GM12878 (cell line): ENCODE data around the gene OXA1L. TPM values are rescaled to one million over a fixed set of nuclear protein-coding genes. Genes with fewer than 3 reads are reported as not detected.

Experiments used
- ATAC-seq: fragments of 200-7000 bp; cut with Tn5 transposase; 3 replicates; pipeline ENCODE4 v1.9.1; 2020; ENCODE audit warnings: mild to moderate bottlenecking, moderate library complexity
- BruUV-seq: library from RNA; stranded (reverse); fragments of 400-500 nt; replicated peaks from 2 replicates; lab custom pipeline; 2021; lab: Mats Ljungman, UMichigan
- CTCF ChIA-PET: fragments of 300-600 bp; sonication (Branson Sonifier 250); formaldehyde crosslinking; extraction: SDS; loops from one replicate; lab custom pipeline; 2021; ENCODE audit warnings: inconsistent platforms; lab: Yijun Ruan, JAX
- POLR2A ChIA-PET: fragments of 350-600 bp; formaldehyde crosslinking; extraction: SDS; loops from one replicate; lab custom pipeline; 2021; ENCODE audit warnings: inconsistent platforms; lab: Charles Lee
- RAD21 ChIA-PET: fragments of 300-600 bp; sonication (Branson Sonifier 250); formaldehyde crosslinking; loops from one replicate; lab custom pipeline; 2023; ENCODE audit warnings: antibody characterized with exemption; ENCODE audit not compliant: unreplicated experiment; lab: Charles Lee
- SMC1A ChIA-PET: fragments of 300-600 bp; sonication (Branson Sonifier 250); formaldehyde crosslinking; loops from one replicate; lab custom pipeline; 2023; ENCODE audit not compliant: unreplicated experiment, uncharacterized antibody; lab: Charles Lee
- DNase-seq: peaks from one replicate; pipeline ENCODE4 v3.0.0-alpha.2; 2011; ENCODE audit warnings: low read depth, low spot score
- FAIRE-seq: peaks from 3 replicates; lab custom pipeline; 2011; peaks lifted over from hg19 to GRCh38; lab: Jason Lieb, UNC
- H2AFZ ChIP-seq: 2 replicates; pipeline ENCODE4 v1.6.0; 2011; ENCODE audit warnings: low read depth, low read length, control low read depth; ENCODE audit not compliant: control insufficient read depth
- H3K27ac ChIP-seq: 2 replicates; pipeline ENCODE4 v1.5.1; 2011; ENCODE audit warnings: control low read depth; ENCODE audit not compliant: control insufficient read depth, insufficient read depth
- H3K27me3 ChIP-seq, 2 experiments: replicated peaks in 1 of 2; 2 replicates each; pipeline versions ENCODE4 v1.6.0 to v1.6.1; 2011; ENCODE audit warnings: low read length in 1 of 2; ENCODE audit not compliant: control insufficient read depth in 2 of 2, insufficient read depth in 2 of 2
- H3K36me3 ChIP-seq, 2 experiments: 2 replicates each; pipeline ENCODE4 v1.5.1; 2011; ENCODE audit warnings: low read length in 1 of 2; ENCODE audit not compliant: control insufficient read depth in 2 of 2, insufficient read depth in 2 of 2
- H3K4me1 ChIP-seq: 2 replicates; pipeline ENCODE4 v1.6.1; 2011; ENCODE audit warnings: mild to moderate bottlenecking, low read length, moderate library complexity, mixed read lengths; ENCODE audit not compliant: control insufficient read depth, insufficient read depth
- H3K4me2 ChIP-seq: 2 replicates; pipeline ENCODE4 v1.6.0; 2011; ENCODE audit warnings: control low read depth; ENCODE audit not compliant: control insufficient read depth, insufficient read depth
- H3K4me3 ChIP-seq: fragments of 200-600 bp; sonication (generic); 2 replicates; pipeline ENCODE4 v1.5.1; 2016
- H3K79me2 ChIP-seq: 2 replicates; pipeline ENCODE4 v1.6.0; 2011; ENCODE audit warnings: low read length; ENCODE audit not compliant: control insufficient read depth, insufficient read depth
- H3K9ac ChIP-seq: 2 replicates; pipeline ENCODE4 v1.8.0; 2011; ENCODE audit warnings: low read length, control low read depth, mixed read lengths; ENCODE audit not compliant: control insufficient read depth, insufficient read depth
- H3K9me3 ChIP-seq: replicated peaks from 3 replicates; pipeline ENCODE4 v1.5.1; 2011; ENCODE audit warnings: mild to moderate bottlenecking, low read length; ENCODE audit not compliant: control insufficient read depth, insufficient read depth
- H4K20me1 ChIP-seq: 2 replicates; pipeline ENCODE4 v1.6.0; 2011; ENCODE audit not compliant: control insufficient read depth, insufficient read depth
- CHD1 ChIP-seq: IDR thresholded peaks from 2 replicates; pipeline ENCODE4 v1.6.1; 2012; ENCODE audit warnings: low read depth, low read length, improper control_type of control experiment
- E4F1 ChIP-seq: fragments of 450-650 bp; IDR thresholded peaks from 2 replicates; pipeline ENCODE4 v1.6.1; 2018; ENCODE audit warnings: borderline replicate concordance, mild to moderate bottlenecking; ENCODE audit not compliant: partially characterized antibody
- HCFC1 ChIP-seq: fragments of 150-350 bp; IDR thresholded peaks from 2 replicates; pipeline ENCODE4 v1.6.1; 2014; ENCODE audit warnings: low read length
- KAT2A ChIP-seq: conservative IDR thresholded peaks from 2 replicates; pipeline ENCODE4 v1.6.1; 2011; ENCODE audit warnings: low read depth, low read length; ENCODE audit not compliant: control insufficient read depth
- MLLT1 ChIP-seq: fragments of 450-650 bp; IDR thresholded peaks from 2 replicates; pipeline ENCODE4 v1.6.1; 2016; ENCODE audit warnings: mild to moderate bottlenecking
- SMAD1 ChIP-seq: fragments of 450-650 bp; IDR thresholded peaks from 2 replicates; pipeline ENCODE4 v1.6.1; 2018; ENCODE audit warnings: mild to moderate bottlenecking, low read depth; ENCODE audit not compliant: partially characterized antibody
- SMARCA5 ChIP-seq: fragments of 450-650 bp; IDR thresholded peaks from 2 replicates; pipeline ENCODE4 v1.6.1; 2017; ENCODE audit warnings: mild to moderate bottlenecking
- WGBS: methylation state at CpG from one replicate; pipeline ENCODE4 v1.1.6; 2016; ENCODE audit warnings: low lambda C conversion rate; ENCODE audit not compliant: insufficient replicate concordance, insufficient coverage; ENCODE audit errors: missing lambda C conversion rate; 5-methylcytosine and 5-hydroxymethylcytosine counted together
- in situ Hi-C: fragments of 300-500 bp; cut with MboI; formaldehyde crosslinking; loops from 9 replicates; pipeline ENCODE4 v1.14.3; 2018; ENCODE audit warnings: mixed read lengths
- intact Hi-C: fragments of 100-400 bp; cut with micrococcal nuclease; formaldehyde crosslinking; loops from one replicate; pipeline ENCODE4 v1.14.2; 2022; ENCODE audit not compliant: unreplicated experiment
- polyA plus RNA-seq, 11 experiments: library from polyadenylated mRNA; depleted of rRNA in 4 of 11; unstranded in 6 of 11; stranded (reverse) in 5 of 11; fragments of >200 nt; fragmentation: Nextera tagmentation in 4 of 11; fragmentation: Illumina TruSeq in 1 of 11; extraction: Ambion mirVana in 4 of 11; extraction: Trizol in 1 of 11; gene quantifications; 1 replicate in 1 of 11; 2 replicates in 10 of 11; pipeline versions ENCODE4 v1.2.1 to v1.2.3, GENCODE V29; 2011 to 2016; ENCODE audit warnings: inconsistent platforms in 2 of 11, missing spikeins in 2 of 11, low read depth in 1 of 11
- total RNA-seq, 4 experiments: library from RNA; depleted of rRNA in 3 of 4; stranded (reverse); fragments of >200 nt in 3 of 4; fragmentation: Illumina TruSeq in 1 of 4; extraction: Trizol in 1 of 4; gene quantifications; 2 replicates each; pipeline versions ENCODE4 v1.2.1 to v1.2.3, GENCODE V29; 2013 to 2021

The OXA1L gene
- total and polyA plus RNA-seq, 10 of the 15 experiments (the other 5 are each of a cell fraction or from before 2014, with no cell fraction given) = 105 to 289 (median 146) TPM

GRCh38 chr14:22770481-22771187 is 4.1 kb downstream of the OXA1L start:
- CTCF ChIA-PET = interaction anchor here (1.0 kb wide), 1 partner anchor 44 kb away, joined by 3 read pairs; the partner anchor contains the start of gene SLC7A7
- TF ChIP-seq HCFC1 (no peak), MLLT1 (no peak), SMAD1 (no peak), KAT2A (no peak), E4F1 (no peak), CHD1 (no peak), SMARCA5 (no peak)
- TF ChIP-seq, all 136 proteins: peak for 0
- Histone ChIP-seq H3K9ac (no peak overlapping the region), H3K27me3 (no peaks in the 10 kb centered on the region), H3K9me3 (no peaks in the 10 kb centered on the region), H3K4me1 (no peaks in the 10 kb centered on the region; the same call in 1 of the 2 replicates), H3K36me3 (peaks cover 35 to 50% of the 10 kb centered on the region in 2 experiments), H3K4me2 (no peak overlapping the region), H3K4me3 (no peak overlapping the region), H4K20me1 (no peaks in the 10 kb centered on the region), H3K79me2 (peaks cover 33% of the 10 kb centered on the region), H2AFZ (no peak overlapping the region), H3K27ac (no peak overlapping the region)
- WGBS = 96% methylated on average over 8 of the region's 8 CpGs
- RAD21 ChIA-PET = interaction anchor here (1.2 kb wide), 1 partner anchor 82 kb away, joined by 3 read pairs; no protein-coding TSS in a partner anchor
- ATAC-seq = no peak
- intact Hi-C loops = no loop called here
- DNase-seq = no peak
- SMC1A ChIA-PET = interaction anchor here (1.5 kb wide), 1 partner anchor 201 kb away, joined by 5 read pairs; no protein-coding TSS in a partner anchor
- POLR2A ChIA-PET = no interaction called here
- no peak for FAIRE-seq
- no TSS peak for BruUV-seq
- in situ Hi-C loops = no loop called here
